Esophagus (tissue), 2 donors: ENCODE measurements around the gene CETN1. TPM values are rescaled to one million over a fixed set of nuclear protein-coding genes. Genes with fewer than 3 reads are reported as not detected.

Experiments
- H3K27ac ChIP-seq, 2 donors: one replicate each; pipeline ENCODE4 v1.5.1; 2013; ENCODE audit warnings: low read depth in 2 of 2, mild to moderate bottlenecking in 2 of 2, inconsistent platforms in 1 of 2, low read length in 1 of 2, moderate library complexity in 1 of 2
- H3K27me3 ChIP-seq, 2 donors: one replicate each; pipeline ENCODE4 v1.6.1; 2013; ENCODE audit warnings: low read length in 2 of 2, control low read depth in 1 of 2, mild to moderate bottlenecking in 1 of 2; ENCODE audit not compliant: insufficient read depth in 2 of 2, control insufficient read depth in 1 of 2
- H3K36me3 ChIP-seq, 2 donors: one replicate each; pipeline ENCODE4 v1.6.1; 2013; ENCODE audit warnings: low read length in 1 of 2; ENCODE audit not compliant: control insufficient read depth in 2 of 2, insufficient read depth in 2 of 2
- H3K4me1 ChIP-seq, 2 donors: one replicate each; pipeline ENCODE4 v1.6.1; 2013; ENCODE audit warnings: low read length in 1 of 2; ENCODE audit not compliant: control insufficient read depth in 2 of 2, insufficient read depth in 2 of 2
- H3K4me3 ChIP-seq, 2 donors: one replicate each; pipeline ENCODE4 v1.5.1; 2013; ENCODE audit warnings: low read length in 2 of 2, mild to moderate bottlenecking in 2 of 2, low read depth in 1 of 2, moderate library complexity in 1 of 2
- H3K9me3 ChIP-seq, 2 donors: one replicate each; pipeline ENCODE4 v1.6.1; 2013; ENCODE audit warnings: mild to moderate bottlenecking in 2 of 2, low read depth in 1 of 2, low read length in 1 of 2, moderate library complexity in 1 of 2; ENCODE audit not compliant: control insufficient read depth in 2 of 2, insufficient read depth in 1 of 2
- WGBS, 2 donors: extraction: QIAGEN DNeasy Blood & Tissue Kit; methylation state at CpG; one replicate each; pipeline ENCODE4 v1.1.7; 2013; 5-methylcytosine and 5-hydroxymethylcytosine counted together
- polyA plus RNA-seq, 2 donors: library from polyadenylated mRNA; stranded (reverse); fragments of 200-250 nt; gene quantifications; one replicate each; pipeline ENCODE4 v1.2.3, GENCODE V29; 2013
- donor health status: healthy with polysubstance abuse.
- donor health status: Bipolar disorder and iron deficiency.

CETN1 gene
- polyA plus RNA-seq, 2 donors = not detected

DNA sequence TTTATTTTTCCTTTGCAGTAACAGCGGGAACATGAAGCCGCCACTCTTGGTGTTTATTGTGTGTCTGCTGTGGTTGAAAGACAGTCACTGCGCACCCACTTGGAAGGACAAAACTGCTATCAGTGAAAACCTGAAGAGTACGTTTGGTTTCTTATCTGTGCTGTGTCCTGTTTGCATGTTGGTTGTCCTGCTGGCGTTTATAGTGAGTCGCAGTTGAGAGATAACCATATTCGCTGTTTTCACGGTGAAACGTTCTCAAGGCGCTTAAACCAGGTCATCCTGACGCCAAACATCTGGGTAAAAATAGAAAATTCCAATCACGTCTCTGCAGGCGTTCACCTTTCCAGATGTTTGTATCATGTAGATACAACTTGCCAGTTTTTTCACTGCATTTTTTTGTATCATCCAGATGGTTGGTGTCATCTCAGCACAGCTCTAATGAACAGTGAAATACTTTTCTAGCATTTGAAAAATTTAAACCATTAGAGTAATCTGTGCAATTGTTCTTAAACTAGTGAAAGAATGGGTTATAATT lies 37.9 kb downstream of the CETN1 start:
- Histone ChIP-seq H3K4me1 (no peaks in the 10 kb centered on the region), H3K27ac (no peak overlapping the region), H3K4me3 (no peak overlapping the region), H3K27me3 (no peaks in the 10 kb centered on the region), H3K9me3 (no peaks in the 10 kb centered on the region), H3K36me3 (no peaks in the 10 kb centered on the region)
- WGBS, 2 donors = 75 to 81% methylated on average over 13 of the region's 13 CpGs

DNA sequence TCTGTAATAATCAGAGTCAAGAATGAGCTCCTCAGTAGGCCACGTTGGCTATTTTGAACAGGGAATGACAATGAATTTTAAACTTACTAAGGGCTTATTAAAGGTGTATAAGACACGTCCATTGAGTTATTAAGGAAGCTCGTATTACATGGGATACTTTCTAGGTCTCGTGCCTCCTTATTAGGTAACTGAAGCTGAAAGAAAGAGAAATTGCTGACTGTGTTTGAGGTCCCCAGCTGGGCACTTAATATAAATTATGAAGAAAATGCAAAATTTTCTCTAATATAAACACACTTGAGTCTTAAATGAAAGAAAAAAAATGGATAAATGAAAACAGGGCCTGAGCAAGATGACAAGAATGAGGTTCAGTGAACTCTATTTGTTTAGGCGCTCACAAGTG lies 38.4 kb downstream of the CETN1 start:
- H3K27ac ChIP-seq = no peak overlapping the region
- 81 to 88% methylated on average over 5 of the region's 5 CpGs for WGBS, 2 donors
- H3K36me3 ChIP-seq = no peaks in the 10 kb centered on the region
- H3K4me3 ChIP-seq = no peak overlapping the region
- no peaks in the 10 kb centered on the region for H3K9me3 ChIP-seq
- no peaks in the 10 kb centered on the region for H3K4me1 ChIP-seq
- H3K27me3 ChIP-seq = no peaks in the 10 kb centered on the region

DNA sequence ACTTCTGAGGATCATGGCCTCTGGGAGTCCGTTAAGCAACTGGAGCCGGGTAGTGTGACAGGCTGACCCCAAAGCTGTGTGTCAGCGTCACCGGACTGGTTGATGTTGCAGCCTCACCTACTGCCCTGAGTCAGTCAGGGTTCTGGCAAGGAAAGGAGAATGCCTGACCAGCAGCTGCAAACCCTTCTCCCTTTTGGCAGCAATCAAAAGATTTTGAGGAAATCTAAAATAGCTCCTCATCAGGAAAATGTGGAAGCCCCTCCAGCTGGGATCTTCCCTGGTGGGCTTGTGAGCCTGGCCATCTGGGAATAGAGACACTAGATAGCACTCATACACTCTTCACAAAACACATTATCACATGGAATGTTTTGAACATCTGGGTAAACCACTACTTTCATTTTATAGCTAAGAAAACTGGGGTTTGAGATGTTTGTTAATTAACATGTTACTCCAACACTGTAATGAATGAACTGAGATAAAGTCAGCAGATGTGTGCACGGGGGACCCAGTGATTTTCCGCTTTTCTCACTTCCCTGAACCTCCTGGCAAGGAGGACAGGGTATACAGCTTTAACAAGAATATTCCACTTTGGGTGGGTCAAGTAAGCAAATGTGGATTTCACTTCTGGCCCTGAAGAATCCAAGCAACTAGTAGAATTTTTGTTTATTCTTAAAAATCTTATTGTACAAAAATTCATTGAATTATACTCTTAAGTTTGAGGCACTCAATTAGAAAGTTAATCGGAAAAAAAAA lies 41.3 kb downstream of the CETN1 start:
- no peaks in the 10 kb centered on the region for H3K4me1 ChIP-seq
- H3K4me3 ChIP-seq = no peak overlapping the region
- no peaks in the 10 kb centered on the region for H3K27me3 ChIP-seq
- WGBS, 2 donors = 50 to 66% methylated on average over 7 of the region's 7 CpGs
- H3K27ac ChIP-seq = no peak overlapping the region
- H3K36me3 ChIP-seq = no peaks in the 10 kb centered on the region
- no peaks in the 10 kb centered on the region for H3K9me3 ChIP-seq

DNA sequence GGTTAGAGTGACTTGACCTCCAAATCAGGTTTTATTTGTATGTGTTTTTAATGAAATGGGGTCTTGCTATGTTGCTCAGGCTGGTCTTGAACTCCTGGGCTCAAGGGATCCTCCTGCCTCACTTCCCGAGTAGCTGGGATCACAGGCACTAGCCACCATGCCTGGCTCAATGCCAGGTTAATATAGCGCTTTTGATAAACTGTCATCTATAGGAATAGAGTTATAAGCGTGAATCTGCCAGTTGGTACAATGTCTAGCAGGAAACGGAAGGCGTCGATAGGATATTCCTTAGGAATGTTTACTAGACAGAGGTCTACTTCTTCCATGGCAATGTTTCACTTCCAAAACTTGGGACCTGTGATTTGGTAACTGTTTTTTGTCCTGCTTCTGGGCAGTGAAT lies 42.1 kb downstream of the CETN1 start:
- 68 to 75% methylated on average over 6 of the region's 6 CpGs for WGBS, 2 donors
- Histone ChIP-seq H3K9me3 (no peaks in the 10 kb centered on the region), H3K4me1 (no peaks in the 10 kb centered on the region), H3K27ac (no peak overlapping the region), H3K27me3 (no peaks in the 10 kb centered on the region), H3K36me3 (no peaks in the 10 kb centered on the region), H3K4me3 (no peak overlapping the region)

DNA sequence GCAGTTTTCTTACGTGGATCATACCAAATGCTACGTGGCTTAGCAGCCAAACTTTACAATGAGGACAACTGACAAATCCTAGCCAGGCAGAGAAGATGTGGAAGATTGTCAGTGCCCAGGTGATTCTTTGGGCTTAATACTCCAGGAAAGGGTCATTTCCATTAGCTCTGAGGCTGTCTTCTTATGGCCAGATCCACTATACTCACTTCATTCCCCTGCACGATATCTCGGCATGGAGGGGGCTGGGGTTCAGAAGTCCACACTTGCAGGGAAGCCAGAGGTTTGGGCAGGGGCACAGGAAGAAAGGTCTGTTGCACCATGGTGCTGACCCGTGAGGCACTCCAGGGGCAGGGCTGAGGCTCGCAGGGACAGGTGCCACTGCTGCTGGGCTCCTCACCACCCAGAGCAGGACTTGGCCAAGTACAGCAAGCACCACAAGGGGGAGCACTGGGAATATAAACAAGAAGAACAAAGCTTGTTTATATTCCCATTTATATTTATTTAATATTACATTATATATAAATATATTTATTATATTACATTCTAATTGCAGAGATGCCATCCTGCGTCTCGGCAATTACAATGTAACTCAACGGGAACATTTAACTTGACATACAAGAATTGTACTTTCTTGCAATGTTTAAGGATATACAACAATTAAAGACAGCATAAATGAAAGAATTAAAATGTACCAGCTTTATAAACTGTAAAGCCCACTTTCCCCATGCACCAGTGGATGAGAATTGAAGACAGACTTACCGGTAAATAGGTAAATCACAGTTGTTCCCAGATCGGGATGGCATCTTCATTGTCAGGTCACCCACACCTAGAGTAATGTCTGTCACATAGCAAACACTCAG lies 43.8 kb downstream of the CETN1 start:
- H3K4me3 ChIP-seq = no peak overlapping the region
- H3K9me3 ChIP-seq = no peaks in the 10 kb centered on the region
- H3K36me3 ChIP-seq = no peaks in the 10 kb centered on the region
- no peaks in the 10 kb centered on the region for H3K4me1 ChIP-seq
- H3K27ac ChIP-seq = no peak overlapping the region
- H3K27me3 ChIP-seq = no peaks in the 10 kb centered on the region
- 52 to 62% methylated on average over 11 of the region's 11 CpGs for WGBS, 2 donors

DNA sequence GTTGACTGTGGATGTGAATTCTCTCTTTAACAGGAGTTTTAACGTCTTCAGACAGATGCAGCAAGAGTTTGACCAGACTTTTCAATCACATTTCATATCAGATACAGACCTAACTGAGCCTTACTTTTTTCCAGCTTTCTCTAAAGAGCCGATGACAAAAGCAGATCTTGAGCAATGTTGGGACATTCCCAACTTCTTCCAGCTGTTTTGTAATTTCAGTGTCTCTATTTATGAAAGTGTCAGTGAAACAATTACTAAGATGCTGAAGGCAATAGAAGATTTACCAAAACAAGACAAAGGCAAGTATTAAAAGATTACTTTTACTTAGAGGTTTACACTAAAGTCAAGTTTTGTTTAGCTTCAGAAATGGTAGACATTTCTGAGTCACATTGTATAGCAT lies 47.1 kb downstream of the CETN1 start:
- 54 to 63% methylated on average over 2 of the region's 2 CpGs for WGBS, 2 donors
- Histone ChIP-seq H3K27me3 (no peaks in the 10 kb centered on the region), H3K36me3 (no peaks in the 10 kb centered on the region), H3K9me3 (no peaks in the 10 kb centered on the region), H3K27ac (no peak overlapping the region), H3K4me1 (no peaks in the 10 kb centered on the region), H3K4me3 (no peak overlapping the region)

DNA sequence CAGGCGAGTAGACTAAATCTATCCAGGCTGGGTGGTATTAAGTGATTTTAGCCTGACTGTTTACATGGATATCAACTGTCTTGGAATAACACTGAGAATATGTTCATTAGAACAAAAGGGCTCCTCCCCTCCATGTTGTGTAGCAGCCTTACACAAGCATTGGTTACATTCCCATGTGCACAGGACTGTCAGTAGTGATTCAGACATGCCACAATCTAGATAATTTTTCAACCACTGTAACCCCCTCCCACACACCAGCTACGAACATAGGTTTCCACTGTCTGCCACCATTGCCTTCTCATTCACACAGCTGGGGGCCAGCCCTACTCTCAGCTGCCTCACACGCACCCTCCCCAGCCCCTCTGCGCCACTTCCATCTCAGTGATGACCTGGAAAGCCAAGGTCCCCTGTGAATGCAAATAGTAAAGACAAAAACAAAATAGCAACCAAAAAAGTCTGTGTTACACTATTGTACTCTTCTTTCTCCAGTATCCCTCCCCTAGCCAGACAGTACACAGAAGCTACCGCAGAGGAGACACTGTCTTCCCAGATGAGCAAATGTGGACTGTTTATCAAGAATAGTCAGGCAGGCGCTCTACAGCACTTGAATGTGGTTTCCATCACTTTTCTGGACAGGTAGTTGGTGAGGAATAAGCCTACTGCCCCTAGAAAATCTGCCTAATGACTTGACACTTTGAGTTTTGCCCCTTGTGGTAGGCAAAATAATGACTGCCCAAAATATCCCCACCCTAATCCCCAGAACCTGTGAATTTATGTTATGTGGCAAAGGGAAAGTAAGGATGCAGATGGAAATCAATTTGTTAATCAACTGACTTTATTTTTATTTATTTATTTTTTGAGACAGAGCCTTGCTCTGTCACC lies 49.3 kb downstream of the CETN1 start:
- Histone ChIP-seq H3K9me3 (no peaks in the 10 kb centered on the region), H3K27me3 (no peaks in the 10 kb centered on the region), H3K36me3 (no peaks in the 10 kb centered on the region), H3K4me1 (no peaks in the 10 kb centered on the region), H3K27ac (no peak overlapping the region), H3K4me3 (no peak overlapping the region)
- 82 to 85% methylated on average over 6 of the region's 6 CpGs for WGBS, 2 donors

DNA sequence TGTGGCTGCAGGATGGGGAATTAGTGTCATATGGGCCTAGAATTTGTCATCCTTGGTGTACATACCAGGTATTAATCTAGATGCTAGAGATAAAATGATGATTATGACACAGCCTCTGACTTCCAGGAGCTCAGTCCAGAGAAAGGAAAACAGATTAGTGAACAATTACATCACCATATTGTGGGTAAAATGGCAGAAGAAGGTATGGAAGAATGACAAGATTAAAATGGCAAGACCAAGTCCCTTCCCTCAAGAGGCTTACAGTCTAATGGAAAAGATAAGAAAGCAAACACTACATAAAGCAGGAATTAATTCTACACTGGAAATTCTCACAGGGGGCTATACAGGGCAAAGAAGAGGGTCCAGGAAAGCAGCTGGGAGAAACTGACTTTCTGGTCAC lies 51.4 kb downstream of the CETN1 start:
- no peaks in the 10 kb centered on the region for H3K27me3 ChIP-seq

More for the DNA sequence above, 51.4 kb downstream of the CETN1 start:
- no peaks in the 10 kb centered on the region for H3K9me3 ChIP-seq
- H3K27ac ChIP-seq = no peak overlapping the region
- no peaks in the 10 kb centered on the region for H3K36me3 ChIP-seq
- no peak overlapping the region for H3K4me3 ChIP-seq
- no peaks in the 10 kb centered on the region for H3K4me1 ChIP-seq
